ENCODE measurements around the gene C16orf46.

Gene C16orf46

DNA sequence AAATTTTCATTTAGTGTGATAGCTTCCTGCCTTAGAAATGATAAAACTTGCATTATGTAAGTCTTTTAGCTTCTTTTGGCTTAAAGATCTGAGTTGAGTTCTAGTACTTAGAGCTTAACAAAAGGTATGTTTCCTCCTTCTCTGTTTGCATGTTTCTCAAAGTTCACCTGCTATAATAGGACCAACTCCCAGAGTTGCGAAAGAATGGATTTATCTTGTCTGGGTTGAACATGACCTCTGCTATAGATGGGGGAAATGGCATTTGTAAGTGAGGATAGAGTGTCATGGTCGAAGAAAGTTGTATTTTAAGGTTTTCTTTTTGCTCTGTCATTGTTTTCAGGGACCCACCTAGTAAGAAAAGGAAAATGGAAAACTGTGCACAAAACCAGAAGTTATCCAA, 34.2 kb downstream of the C16orf46 start:
- DNase-seq (ENCODE audit: extremely low spot score): no peak
- ChIA-PET POLR2A (no interaction called here), CTCF (interaction anchor here (1.0 kb wide), 1 partner anchor 9 kb away, joined by 5 read pairs; no protein-coding TSS in a partner anchor)
- TF ChIP-seq, protein P1, sequence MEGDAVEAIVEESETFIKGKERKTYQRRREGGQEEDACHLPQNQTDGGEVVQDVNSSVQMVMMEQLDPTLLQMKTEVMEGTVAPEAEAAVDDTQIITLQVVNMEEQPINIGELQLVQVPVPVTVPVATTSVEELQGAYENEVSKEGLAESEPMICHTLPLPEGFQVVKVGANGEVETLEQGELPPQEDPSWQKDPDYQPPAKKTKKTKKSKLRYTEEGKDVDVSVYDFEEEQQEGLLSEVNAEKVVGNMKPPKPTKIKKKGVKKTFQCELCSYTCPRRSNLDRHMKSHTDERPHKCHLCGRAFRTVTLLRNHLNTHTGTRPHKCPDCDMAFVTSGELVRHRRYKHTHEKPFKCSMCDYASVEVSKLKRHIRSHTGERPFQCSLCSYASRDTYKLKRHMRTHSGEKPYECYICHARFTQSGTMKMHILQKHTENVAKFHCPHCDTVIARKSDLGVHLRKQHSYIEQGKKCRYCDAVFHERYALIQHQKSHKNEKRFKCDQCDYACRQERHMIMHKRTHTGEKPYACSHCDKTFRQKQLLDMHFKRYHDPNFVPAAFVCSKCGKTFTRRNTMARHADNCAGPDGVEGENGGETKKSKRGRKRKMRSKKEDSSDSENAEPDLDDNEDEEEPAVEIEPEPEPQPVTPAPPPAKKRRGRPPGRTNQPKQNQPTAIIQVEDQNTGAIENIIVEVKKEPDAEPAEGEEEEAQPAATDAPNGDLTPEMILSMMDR (IDR thresholded peaks at IDR 0.05; ENCODE audit: control extremely low read depth, extremely low read depth, low read depth, missing control alignments): no peak

GRCh38 chr16:81041696-81042095, 35.3 kb downstream of the C16orf46 start:
- DNase-seq (ENCODE audit: extremely low spot score): no peak
- CTCF ChIA-PET: no interaction called here
- POLR2A ChIA-PET: no interaction called here
- TF ChIP-seq, protein P1 (IDR thresholded peaks at IDR 0.05; ENCODE audit: control extremely low read depth, extremely low read depth, low read depth, missing control alignments): no peak

DNA sequence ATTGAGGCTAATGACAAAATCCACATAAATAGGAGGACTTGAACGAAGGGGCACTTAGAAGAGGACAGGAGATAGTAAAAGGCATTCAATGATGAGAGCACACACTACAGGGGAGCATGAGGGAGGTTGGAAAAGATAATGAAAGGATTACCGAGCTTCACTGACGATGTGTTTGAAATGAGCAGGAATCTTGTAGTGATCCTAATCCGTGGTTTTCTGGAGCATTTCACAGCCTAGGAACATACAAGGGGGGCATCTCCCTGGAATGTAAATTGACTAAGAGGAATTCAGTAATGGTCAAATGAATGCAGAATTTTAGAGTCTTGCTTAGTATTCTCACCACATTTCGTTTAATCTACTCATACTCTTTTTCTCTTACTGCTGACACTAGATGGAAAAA, 36.2 kb downstream of the C16orf46 start:
- TF ChIP-seq, protein P1 (IDR thresholded peaks at IDR 0.05; ENCODE audit: control extremely low read depth, extremely low read depth, low read depth, missing control alignments): no peak
- DNase-seq (ENCODE audit: extremely low spot score): no peak
- ChIA-PET POLR2A (no interaction called here), CTCF (interaction anchor here (1.2 kb wide), 1 partner anchor 22 kb away, joined by 3 read pairs; no protein-coding TSS in a partner anchor)

DNA sequence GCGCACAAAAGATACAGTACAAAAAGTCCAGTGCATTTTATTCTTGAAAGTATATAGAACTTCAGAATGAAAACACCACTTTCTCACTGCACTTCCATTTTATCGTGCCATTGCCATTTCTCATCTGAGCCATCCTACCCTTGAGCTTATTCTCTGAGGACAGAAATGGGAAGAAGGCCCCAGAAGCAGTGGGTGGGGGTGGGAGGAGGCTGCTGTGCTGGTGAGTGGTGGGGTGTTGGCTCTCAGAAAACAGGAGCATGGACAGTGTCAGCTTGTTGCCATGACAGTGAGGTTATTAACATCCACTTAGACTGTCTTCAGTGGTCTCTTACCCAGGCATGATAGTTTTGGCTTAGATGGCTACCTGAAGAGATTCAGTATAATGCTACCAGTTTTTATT, 36.9 kb downstream of the C16orf46 start:
- CTCF ChIA-PET: interaction anchor here (1.2 to 12.8 kb wide), 2 partner anchors 21 to 32 kb away, joined by 3 to 169 read pairs; partner anchors contain the start of genes CENPN and CMC2
- TF ChIP-seq, protein P1 (IDR thresholded peaks at IDR 0.05; ENCODE audit: control extremely low read depth, extremely low read depth, low read depth, missing control alignments): no peak
- POLR2A ChIA-PET: no interaction called here
- DNase-seq (ENCODE audit: extremely low spot score): no peak

DNA sequence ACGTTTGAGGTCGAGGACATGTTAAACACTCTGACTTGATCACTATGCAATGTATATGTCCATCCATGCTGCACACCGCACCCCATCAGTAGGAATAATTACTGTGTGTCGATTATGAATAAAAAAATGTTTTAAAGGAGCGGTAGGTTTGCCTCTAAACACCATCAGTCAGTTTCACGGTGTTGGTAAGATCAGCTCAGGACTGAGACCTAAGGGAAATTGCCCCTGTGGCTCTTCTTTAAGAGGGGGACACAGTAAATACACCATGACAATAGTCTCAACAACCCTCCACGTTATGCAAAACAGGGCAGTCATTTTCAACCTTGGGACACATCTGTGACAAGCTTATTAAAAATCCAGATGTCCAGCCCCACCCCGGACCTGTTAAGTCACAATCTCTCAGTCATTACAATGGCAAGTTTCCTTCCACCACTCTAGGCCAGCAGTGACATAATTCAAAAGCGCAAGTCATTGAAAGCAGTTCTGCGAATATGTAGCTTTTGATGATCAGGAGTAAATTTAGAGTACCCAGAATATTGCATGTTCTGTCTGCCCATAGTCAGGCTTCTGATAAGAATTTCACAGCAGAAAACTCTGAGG, 40.2 kb downstream of the C16orf46 start:
- CTCF ChIA-PET: interaction anchor here (0.8 to 12.8 kb wide), 14 partner anchors 8 to 60 kb away, joined by 3 to 169 read pairs (median 8); partner anchors contain the start of genes CENPN and CMC2
- POLR2A ChIA-PET: interaction anchor here (1.5 kb wide), 1 partner anchor 712 kb away, joined by 4 read pairs; no protein-coding TSS in a partner anchor
- DNase-seq (ENCODE audit: extremely low spot score): peak; percentile 12
- TF ChIP-seq, protein P1 (IDR thresholded peaks at IDR 0.05; ENCODE audit: control extremely low read depth, extremely low read depth, low read depth, missing control alignments): no peak

GRCh38 chr16:81035975-81036750, 40.9 kb downstream of the C16orf46 start:
- ChIA-PET POLR2A (interaction anchor here (1.5 kb wide), 1 partner anchor 713 kb away, joined by 4 read pairs; no protein-coding TSS in a partner anchor), CTCF (interaction anchor here (0.6 to 12.8 kb wide), 30 partner anchors 8 to 699 kb away, joined by 3 to 169 read pairs (median 4); partner anchors contain the start of genes C16orf46, CENPN and CMC2)
- TF ChIP-seq, protein P1 (IDR thresholded peaks at IDR 0.05; ENCODE audit: control extremely low read depth, extremely low read depth, low read depth, missing control alignments): no peak
- DNase-seq (ENCODE audit: extremely low spot score): peak; percentile 64

Measured in GM10248 (cell line).